DMS 273 (cell line): ENCODE measurements around the gene ARMC5.
A peak's percentile ranks its signal among the peaks of the same experiment; 100 is the strongest.
"Not testable (repeated sequence)": the region's sequence is repeated elsewhere in the genome, so short reads cannot be mapped to it uniquely, and the experiment has no call there.

Experiments
- DNase-seq: peaks from one replicate; lab custom pipeline; 2025; ENCODE audit not compliant: unreplicated experiment; lab: John Stamatoyannopoulos, UW

Gene ARMC5

DNA sequence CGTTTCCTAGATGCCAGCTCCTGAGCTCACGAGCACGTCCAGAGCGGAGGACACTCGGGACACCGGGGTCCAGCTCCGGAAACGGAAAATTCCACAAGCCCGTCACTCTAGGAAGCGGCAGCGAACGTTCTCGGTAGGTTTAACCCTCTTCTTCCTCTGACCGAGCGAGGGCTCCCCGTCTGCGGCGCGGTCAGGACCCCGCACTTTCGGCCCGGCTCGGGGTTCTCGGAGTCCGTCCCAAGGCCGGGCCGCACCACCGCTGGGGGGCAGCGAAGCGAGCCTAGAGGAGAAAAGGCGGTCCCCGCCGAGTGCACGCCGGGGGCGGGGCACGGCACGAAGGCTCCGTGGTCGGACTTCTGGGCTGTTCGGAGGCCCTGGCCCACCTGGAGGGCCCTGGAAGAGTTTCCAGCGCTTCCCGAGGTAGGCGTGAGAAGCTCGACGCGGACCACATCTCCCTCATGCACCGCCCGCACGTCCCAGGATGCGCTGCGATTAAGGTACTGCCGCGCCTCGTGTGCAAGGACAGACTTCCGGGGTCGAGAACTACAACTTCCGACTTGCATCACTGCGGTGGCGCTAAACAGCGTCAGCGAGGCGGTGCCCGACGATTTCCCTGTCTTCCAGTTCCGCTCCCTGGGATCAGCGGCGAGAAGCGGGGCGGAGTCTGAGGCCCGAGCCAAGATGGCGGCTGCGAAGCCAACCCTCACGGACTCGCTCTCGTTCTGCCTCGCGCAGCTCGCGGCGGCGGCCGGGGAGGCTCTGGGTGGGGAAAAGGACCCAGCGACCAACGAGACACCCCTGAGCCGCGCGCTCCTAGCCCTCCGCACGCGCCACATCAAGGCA is at the start of gene ARMC5:
ARMC5 (plus strand) TSS at position 658 of the 843 bp plus-strand sequence; CDS start at position 682, 24 bp downstream.
- peak; percentile 98 for DNase-seq

GRCh38 chr16:31410082-31410481 is 49.2 kb upstream of the ARMC5 start:
- no peak for DNase-seq

GRCh38 chr16:31411024-31411844 is 48.1 kb upstream of the ARMC5 start:
- no peak for DNase-seq

GRCh38 chr16:31412750-31413149 is 46.6 kb upstream of the ARMC5 start:
- DNase-seq: no peak

- no peak for DNase-seq
Observed at GRCh38 chr16:31413381-31413780, 45.9 kb upstream of the ARMC5 start.

DNA sequence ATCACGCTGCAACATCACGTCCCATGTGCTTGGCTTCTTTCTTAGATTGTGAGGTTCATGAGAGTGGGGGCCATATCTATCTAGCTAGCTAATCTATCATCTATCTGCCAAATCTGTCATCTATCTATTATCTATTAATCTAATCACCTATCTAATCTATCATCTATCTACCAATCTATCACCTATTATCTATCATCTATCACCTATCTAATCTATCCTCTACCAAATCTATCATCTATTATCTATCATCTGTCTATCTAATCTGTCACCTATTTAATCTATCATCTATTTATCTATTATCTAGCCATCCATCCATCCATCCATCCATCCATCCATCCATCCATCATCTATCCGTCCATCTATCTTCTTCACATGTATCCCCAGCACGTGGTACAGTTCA is 45.4 kb upstream of the ARMC5 start:
- DNase-seq: no peak

- no peak for DNase-seq
Observed at GRCh38 chr16:31414706-31415105, 44.6 kb upstream of the ARMC5 start.

DNA sequence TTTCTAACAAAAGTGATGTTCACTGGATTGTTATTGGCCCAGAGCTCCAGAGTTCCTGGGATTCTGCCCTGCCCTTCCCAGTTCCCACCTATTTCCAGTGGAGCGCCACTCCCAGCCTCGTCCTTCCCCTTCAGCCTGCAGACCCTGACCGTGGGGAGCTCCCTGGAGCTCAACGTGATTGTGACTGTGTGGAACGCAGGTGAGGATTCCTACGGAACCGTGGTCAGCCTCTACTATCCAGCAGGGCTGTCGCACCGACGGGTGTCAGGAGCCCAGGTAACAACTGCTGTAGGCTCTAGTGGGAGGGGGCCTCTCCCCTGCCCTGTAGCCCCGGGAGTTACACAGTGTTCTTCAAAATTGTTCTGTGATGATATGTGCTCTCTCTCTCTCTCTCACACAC is 42.9 kb upstream of the ARMC5 start:
- no peak for DNase-seq

GRCh38 chr16:31417036-31417435 is 42.3 kb upstream of the ARMC5 start:
- not testable (repeated sequence) for DNase-seq

GRCh38 chr16:31417916-31418315 is 41.4 kb upstream of the ARMC5 start:
- no peak for DNase-seq

DNA sequence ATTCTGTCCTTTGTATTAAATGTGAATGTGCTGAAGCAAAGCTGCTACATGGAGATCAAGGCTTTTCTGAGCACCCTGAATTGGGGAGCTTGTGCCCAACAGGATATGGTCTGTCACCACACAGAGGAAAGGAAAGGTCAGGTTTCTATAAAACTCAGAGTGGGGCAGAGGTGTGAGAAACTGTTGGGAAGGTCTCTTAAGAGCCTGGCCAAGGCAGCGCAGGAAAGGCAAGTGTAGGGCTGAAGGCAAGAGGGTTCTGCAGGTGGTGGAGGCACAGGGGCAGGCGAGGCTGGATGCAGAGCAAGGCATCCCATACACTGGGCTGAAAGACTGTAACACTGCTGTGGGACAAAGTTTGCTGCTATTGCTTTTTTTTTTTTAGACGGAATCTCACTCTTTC is 39.3 kb upstream of the ARMC5 start:
- DNase-seq: no peak

DNA sequence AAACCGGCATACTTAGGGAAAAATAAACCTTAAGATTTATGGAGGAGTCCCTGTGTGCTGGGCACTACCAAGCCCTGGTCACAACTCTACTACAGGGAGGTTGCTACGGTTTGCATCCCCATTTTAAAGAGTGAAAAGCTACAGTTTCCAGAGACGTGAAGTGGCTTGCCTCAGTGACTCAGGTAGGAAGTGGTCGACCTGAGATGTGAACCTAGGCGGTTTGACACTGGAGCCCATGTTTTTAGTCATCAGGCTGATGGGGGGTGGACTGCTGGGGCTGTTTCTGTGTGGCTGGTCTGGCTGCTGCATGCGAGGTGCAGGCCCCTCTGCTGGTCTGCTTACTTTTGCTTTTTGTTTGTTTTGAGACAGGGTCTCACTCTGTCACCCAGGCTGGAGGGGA is 37.7 kb upstream of the ARMC5 start:
- DNase-seq: no peak

GRCh38 chr16:31423241-31423640 is 36.1 kb upstream of the ARMC5 start:
- no peak for DNase-seq

GRCh38 chr16:31423801-31424200 is 35.5 kb upstream of the ARMC5 start:
- DNase-seq: no peak

- peak; percentile 79 for DNase-seq
Observed at GRCh38 chr16:31427441-31428278, 31.6 kb upstream of the ARMC5 start.

- DNase-seq: no peak
Observed at GRCh38 chr16:31428279-31428597, 31.1 kb upstream of the ARMC5 start, which contains the start of gene COX6A2. Gene COX6A2, minus strand, starts transcription at chr16:31428360. Its CDS starts 35 bp downstream, at chr16:31428325.

- DNase-seq: no peak
Observed at GRCh38 chr16:31428638-31429247, 30.6 kb upstream of the ARMC5 start.

GRCh38 chr16:31429314-31429713 is 30.0 kb upstream of the ARMC5 start:
- DNase-seq: no peak

DNA sequence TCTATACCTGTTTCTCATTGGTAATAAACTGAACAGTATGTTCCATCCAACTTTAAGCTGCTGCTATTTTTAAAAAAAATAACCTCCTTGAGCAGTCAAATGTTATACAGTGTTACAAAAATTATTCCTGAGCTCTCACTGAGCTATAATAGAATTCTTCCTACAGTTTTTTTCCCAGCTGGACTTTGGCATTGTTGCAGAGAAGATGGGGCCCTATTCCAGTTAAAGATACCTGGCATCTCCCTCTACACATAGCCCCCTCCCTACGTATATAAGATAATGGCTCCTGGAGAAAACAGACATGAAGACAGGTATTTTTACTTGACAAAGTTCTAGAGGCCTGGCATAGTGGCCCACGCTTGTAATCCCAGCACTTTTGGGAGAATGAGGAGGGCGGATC is 29.5 kb upstream of the ARMC5 start:
- DNase-seq: no peak

- DNase-seq: no peak
Observed at GRCh38 chr16:31430380-31431052, 28.8 kb upstream of the ARMC5 start.
